Mesothelial cell of epicardium (in vitro differentiated cells): Measurements from ENCODE around the gene ITGA8. TPM values are rescaled to one million over a fixed set of nuclear protein-coding genes. Genes with fewer than 3 reads are reported as not detected.
A peak's percentile ranks its signal among the peaks of the same experiment; 100 is the strongest.

Experiments
- DNase-seq, 2 experiments: peaks; one replicate each; pipeline ENCODE4 v3.0.0; 2021; ENCODE audit warnings: low spot score in 2 of 2; ENCODE audit not compliant: unreplicated experiment in 2 of 2
- H3K27ac Mint-ChIP-seq: 2 replicates; pipeline ENCODE4 v1.8.0; 2021; ENCODE audit warnings: mixed read lengths
- H3K27me3 Mint-ChIP-seq: 2 replicates; pipeline ENCODE4 v1.8.0; 2021; ENCODE audit warnings: low read depth, mixed read lengths
- H3K36me3 Mint-ChIP-seq: 2 replicates; pipeline ENCODE4 v1.8.0; 2021; ENCODE audit warnings: mixed read lengths
- H3K4me1 Mint-ChIP-seq: 2 replicates; pipeline ENCODE4 v1.8.0; 2021; ENCODE audit warnings: mixed read lengths
- H3K4me3 Mint-ChIP-seq: 2 replicates; pipeline ENCODE4 v1.8.0; 2021; ENCODE audit warnings: mild to moderate bottlenecking, moderate library complexity, mixed read lengths
- H3K9me3 Mint-ChIP-seq: 2 replicates; pipeline ENCODE4 v1.8.0; 2021; ENCODE audit warnings: mixed read lengths
- CTCF ChIP-seq: fragments of 200-600 bp; sonication (generic); IDR thresholded peaks from one replicate; pipeline ENCODE4 v1.5.0; 2021; ENCODE audit warnings: antibody characterized with exemption; ENCODE audit not compliant: unreplicated experiment
- total RNA-seq: library from RNA; stranded (reverse); gene quantifications from 3 replicates; pipeline ENCODE4 v1.2.1, GENCODE V29; 2021

The ITGA8 gene
- total RNA-seq, 1 donor from 2014 or later: 21.7 TPM

GRCh38 chr10:15595260-15595659 is 124.5 kb downstream of the ITGA8 start:
- H3K4me1 Mint-ChIP-seq: peaks cover 15% of the 10 kb centered on the region
- TF ChIP-seq CTCF: no peak
- H3K4me3 Mint-ChIP-seq: no peak overlapping the region
- H3K27me3 Mint-ChIP-seq: peaks cover 13% of the 10 kb centered on the region
- H3K36me3 Mint-ChIP-seq: no peaks in the 10 kb centered on the region
- no peak for DNase-seq
- no peaks in the 10 kb centered on the region for H3K9me3 Mint-ChIP-seq
- H3K27ac Mint-ChIP-seq: no peak overlapping the region

- TF ChIP-seq CTCF: no peak
- no peaks in the 10 kb centered on the region for H3K27me3 Mint-ChIP-seq
- no peaks in the 10 kb centered on the region for H3K9me3 Mint-ChIP-seq
- peaks cover 22% of the 10 kb centered on the region for H3K4me1 Mint-ChIP-seq
- DNase-seq: no peak
- H3K27ac Mint-ChIP-seq: no peak overlapping the region
- H3K36me3 Mint-ChIP-seq: no peaks in the 10 kb centered on the region
- no peak overlapping the region for H3K4me3 Mint-ChIP-seq
Observed at GRCh38 chr10:15591937-15592336, 127.8 kb downstream of the ITGA8 start.

- H3K4me3 Mint-ChIP-seq: no peak overlapping the region
- DNase-seq: no peak
- peaks cover 22% of the 10 kb centered on the region for H3K4me1 Mint-ChIP-seq
- H3K36me3 Mint-ChIP-seq: no peaks in the 10 kb centered on the region
- TF ChIP-seq CTCF: no peak
- H3K27ac Mint-ChIP-seq: no peak overlapping the region
- no peaks in the 10 kb centered on the region for H3K27me3 Mint-ChIP-seq
- H3K9me3 Mint-ChIP-seq: no peaks in the 10 kb centered on the region
Observed at GRCh38 chr10:15591431-15591830, 128.3 kb downstream of the ITGA8 start.

GRCh38 chr10:15588635-15589508 is 130.8 kb downstream of the ITGA8 start:
- no peaks in the 10 kb centered on the region for H3K36me3 Mint-ChIP-seq
- peak overlapping the region; percentile 24 for H3K27ac Mint-ChIP-seq
- H3K4me1 Mint-ChIP-seq: peaks cover 9% of the 10 kb centered on the region
- H3K27me3 Mint-ChIP-seq: no peaks in the 10 kb centered on the region
- no peak for TF ChIP-seq CTCF
- no peak for DNase-seq
- H3K4me3 Mint-ChIP-seq: no peak overlapping the region
- H3K9me3 Mint-ChIP-seq: no peaks in the 10 kb centered on the region

- no peak for DNase-seq
- Mint-ChIP-seq H3K4me3 (no peak overlapping the region), H3K4me1 (peaks cover 9% of the 10 kb centered on the region), H3K27ac (no peak overlapping the region), H3K27me3 (no peaks in the 10 kb centered on the region), H3K36me3 (no peaks in the 10 kb centered on the region), H3K9me3 (no peaks in the 10 kb centered on the region)
- TF ChIP-seq CTCF: no peak
Observed at GRCh38 chr10:15588151-15588550, 131.6 kb downstream of the ITGA8 start.
